Vagina (tissue), 2 donors: ENCODE measurements around the gene GLP2R. TPM values are rescaled to one million over a fixed set of nuclear protein-coding genes. Genes with fewer than 3 reads are reported as not detected.

Source experiments
- DNase-seq, 2 donors: peaks; one replicate each; pipeline ENCODE4 v3.0.0-alpha.2; 2017; ENCODE audit errors: extremely low spot score in 2 of 2
- H3K27ac ChIP-seq: fragments of 200-600 bp; sonication (generic); one replicate; pipeline ENCODE4 v1.5.1; 2019
- H3K27me3 ChIP-seq: fragments of 200-600 bp; sonication (generic); one replicate; pipeline ENCODE4 v1.5.1; 2019
- H3K36me3 ChIP-seq, 2 donors: fragments of 200-600 bp; sonication (generic); one replicate each; pipeline ENCODE4 v1.5.1; 2017 to 2019
- H3K4me1 ChIP-seq: fragments of 200-600 bp; sonication (generic); one replicate; pipeline ENCODE4 v1.5.1; 2019
- H3K4me3 ChIP-seq, 2 donors: fragments of 200-600 bp; sonication (generic); 1 replicate in 1 of 2; 2 replicates in 1 of 2; pipeline ENCODE4 v1.5.1; 2016 to 2019
- H3K9me3 ChIP-seq: fragments of 200-600 bp; sonication (generic); one replicate; pipeline ENCODE4 v1.5.1; 2019
- POLR2A ChIP-seq, 2 donors: fragments of 450-650 bp; IDR thresholded peaks; one replicate each; pipeline ENCODE4 v1.6.1; 2017; ENCODE audit warnings: antibody characterized with exemption in 2 of 2, mild to moderate bottlenecking in 2 of 2, moderate library complexity in 2 of 2
- POLR2AphosphoS5 ChIP-seq, 2 donors: sonication (generic); formaldehyde crosslinking; IDR thresholded peaks; one replicate each; pipeline ENCODE4 v1.9.0; 2017; ENCODE audit warnings: antibody characterized with exemption in 2 of 2, mild to moderate bottlenecking in 2 of 2, low read depth in 1 of 2; ENCODE audit not compliant: insufficient read depth in 1 of 2
- intact Hi-C: fragments of 100-400 bp; cut with DNase I; formaldehyde crosslinking; loops from one replicate; pipeline ENCODE4 v1.15.1; 2023
- total RNA-seq: library from RNA; depleted of rRNA; stranded (reverse); fragments of >200 nt; gene quantifications from one replicate; pipeline ENCODE4 v1.2.3, GENCODE V29; 2016
- TF ChIP-seq, protein P1 (sequence below), 3 experiments: fragments of 450-650 bp in 2 of 3; fragments of 200-600 bp in 1 of 3; sonication (generic) in 1 of 3; IDR thresholded peaks; one replicate each; pipeline ENCODE4 v1.5.1; 2017 to 2019; ENCODE audit warnings: antibody characterized with exemption in 3 of 3, mild to moderate bottlenecking in 2 of 3, moderate library complexity in 2 of 3

The GLP2R gene
- total RNA-seq, 1 donor from 2014 or later = 2.9 TPM

DNA sequence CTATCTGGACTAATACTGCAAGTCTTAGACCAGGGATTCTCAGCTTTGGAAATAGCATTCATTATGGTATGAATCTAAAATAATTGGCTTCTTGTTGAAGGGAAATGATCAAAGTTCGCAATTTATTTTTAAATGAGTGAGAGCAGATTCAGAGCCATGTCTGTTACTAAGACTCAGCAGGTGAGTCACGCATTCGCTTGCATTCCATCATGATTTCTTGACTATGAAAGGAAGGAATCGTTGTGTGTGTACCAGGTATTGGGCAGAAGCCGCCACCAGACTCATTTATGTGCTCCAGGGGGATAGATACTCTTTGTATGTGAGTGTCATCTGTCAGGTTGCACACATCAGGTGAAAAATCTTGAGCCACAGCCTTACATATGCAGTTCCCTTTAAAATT is 14.6 kb upstream of the GLP2R start:
- H3K27ac ChIP-seq = no peak overlapping the region
- intact Hi-C loops = no loop called here
- TF ChIP-seq POLR2A (IDR thresholded peaks at IDR 0.05) = no peak
- no peak for TF ChIP-seq POLR2AphosphoS5 (IDR thresholded peaks at IDR 0.05; ENCODE audit: insufficient read depth in 1 of 2, low read depth in 1 of 2)
- TF ChIP-seq, protein P1, sequence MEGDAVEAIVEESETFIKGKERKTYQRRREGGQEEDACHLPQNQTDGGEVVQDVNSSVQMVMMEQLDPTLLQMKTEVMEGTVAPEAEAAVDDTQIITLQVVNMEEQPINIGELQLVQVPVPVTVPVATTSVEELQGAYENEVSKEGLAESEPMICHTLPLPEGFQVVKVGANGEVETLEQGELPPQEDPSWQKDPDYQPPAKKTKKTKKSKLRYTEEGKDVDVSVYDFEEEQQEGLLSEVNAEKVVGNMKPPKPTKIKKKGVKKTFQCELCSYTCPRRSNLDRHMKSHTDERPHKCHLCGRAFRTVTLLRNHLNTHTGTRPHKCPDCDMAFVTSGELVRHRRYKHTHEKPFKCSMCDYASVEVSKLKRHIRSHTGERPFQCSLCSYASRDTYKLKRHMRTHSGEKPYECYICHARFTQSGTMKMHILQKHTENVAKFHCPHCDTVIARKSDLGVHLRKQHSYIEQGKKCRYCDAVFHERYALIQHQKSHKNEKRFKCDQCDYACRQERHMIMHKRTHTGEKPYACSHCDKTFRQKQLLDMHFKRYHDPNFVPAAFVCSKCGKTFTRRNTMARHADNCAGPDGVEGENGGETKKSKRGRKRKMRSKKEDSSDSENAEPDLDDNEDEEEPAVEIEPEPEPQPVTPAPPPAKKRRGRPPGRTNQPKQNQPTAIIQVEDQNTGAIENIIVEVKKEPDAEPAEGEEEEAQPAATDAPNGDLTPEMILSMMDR (IDR thresholded peaks at IDR 0.05) = no peak
- DNase-seq = no peak
- no peaks in the 10 kb centered on the region for H3K9me3 ChIP-seq
- no peaks in the 10 kb centered on the region for H3K4me1 ChIP-seq
- H3K27me3 ChIP-seq = no peaks in the 10 kb centered on the region
- no peak overlapping the region for H3K4me3 ChIP-seq
- no peaks in the 10 kb centered on the region for H3K36me3 ChIP-seq

- intact Hi-C loops = no loop called here
- H3K4me3 ChIP-seq = no peak overlapping the region
- TF ChIP-seq, protein P1 (IDR thresholded peaks at IDR 0.05) = no peak
- TF ChIP-seq POLR2AphosphoS5 (IDR thresholded peaks at IDR 0.05; ENCODE audit: insufficient read depth in 1 of 2, low read depth in 1 of 2) (no peak), POLR2A (IDR thresholded peaks at IDR 0.05) (no peak)
- no peak overlapping the region for H3K27ac ChIP-seq
- no peaks in the 10 kb centered on the region for H3K27me3 ChIP-seq
- no peaks in the 10 kb centered on the region for H3K4me1 ChIP-seq
- H3K36me3 ChIP-seq = no peaks in the 10 kb centered on the region
- no peak for DNase-seq
- H3K9me3 ChIP-seq = no peaks in the 10 kb centered on the region
Observed at GRCh38 chr17:9811537-9811936, 14.2 kb upstream of the GLP2R start.

- H3K4me3 ChIP-seq = no peak overlapping the region
- H3K4me1 ChIP-seq = no peaks in the 10 kb centered on the region
- H3K27ac ChIP-seq = no peak overlapping the region
- no peak for DNase-seq
- intact Hi-C loops = no loop called here
- no peaks in the 10 kb centered on the region for H3K36me3 ChIP-seq
- TF ChIP-seq, protein P1 (IDR thresholded peaks at IDR 0.05) = no peak
- TF ChIP-seq POLR2A (IDR thresholded peaks at IDR 0.05) = no peak
- H3K9me3 ChIP-seq = no peaks in the 10 kb centered on the region
- no peaks in the 10 kb centered on the region for H3K27me3 ChIP-seq
Observed at GRCh38 chr17:9813166-9813565, 12.6 kb upstream of the GLP2R start.

DNA sequence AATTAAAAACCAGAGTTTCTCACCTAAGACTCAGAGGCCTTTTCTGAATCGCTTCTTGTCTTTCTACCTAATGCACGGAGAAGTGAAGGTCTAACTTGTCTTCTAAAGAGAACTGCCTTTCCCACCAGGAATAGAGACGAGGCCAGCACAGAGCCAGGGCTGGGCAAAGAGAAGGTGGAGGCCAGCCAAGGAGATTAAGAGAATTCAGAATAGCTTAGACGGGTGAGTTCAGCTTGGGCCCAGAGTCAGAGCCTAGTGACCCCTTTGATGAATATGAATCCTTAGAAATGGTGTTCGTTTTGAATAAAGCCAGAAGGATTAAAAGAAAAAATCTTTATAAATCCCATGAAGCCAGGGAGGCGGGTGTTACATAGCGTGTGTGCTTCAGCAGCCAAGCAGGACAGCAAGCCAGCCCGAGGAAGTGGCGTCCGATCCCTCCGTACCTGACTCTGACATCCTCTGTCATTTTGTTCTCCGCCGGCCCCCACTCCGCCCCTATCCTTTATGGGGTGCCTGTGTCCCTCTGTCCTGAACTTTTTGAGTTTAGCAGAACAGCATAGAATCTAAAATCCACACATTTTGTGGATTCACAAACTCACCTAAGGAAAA is 11.3 kb upstream of the GLP2R start:
- Histone ChIP-seq H3K36me3 (no peaks in the 10 kb centered on the region), H3K9me3 (no peaks in the 10 kb centered on the region), H3K4me3 (no peak overlapping the region), H3K4me1 (no peaks in the 10 kb centered on the region), H3K27ac (no peak overlapping the region), H3K27me3 (no peaks in the 10 kb centered on the region)
- TF ChIP-seq, protein P1 (IDR thresholded peaks at IDR 0.05) = no peak
- TF ChIP-seq POLR2AphosphoS5 (IDR thresholded peaks at IDR 0.05; ENCODE audit: insufficient read depth in 1 of 2, low read depth in 1 of 2) (no peak), POLR2A (IDR thresholded peaks at IDR 0.05) (no peak)
- intact Hi-C loops = no loop called here
- no peak for DNase-seq

DNA sequence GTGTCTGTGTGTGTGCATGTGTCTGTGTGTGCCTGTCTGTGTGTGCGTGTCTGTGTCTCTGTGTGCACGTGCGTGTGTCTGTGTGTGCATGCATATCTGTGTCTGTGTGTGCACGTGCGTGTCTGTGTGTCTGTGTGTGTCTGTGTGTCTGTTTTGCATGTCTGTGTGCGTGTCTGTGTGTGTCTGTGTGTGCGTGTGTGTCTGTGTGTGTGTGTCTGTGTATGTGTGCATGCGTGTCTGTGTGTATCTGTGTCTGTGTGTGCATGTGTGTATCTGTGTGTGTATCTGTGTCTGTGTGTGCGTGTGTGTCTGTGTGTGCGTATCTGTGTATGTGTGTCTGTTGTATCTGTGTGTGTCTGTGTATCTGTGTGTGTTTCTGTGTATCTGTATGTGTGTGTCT is 9.3 kb upstream of the GLP2R start:
- H3K36me3 ChIP-seq = no peaks in the 10 kb centered on the region
- H3K4me1 ChIP-seq = no peaks in the 10 kb centered on the region
- H3K9me3 ChIP-seq = no peaks in the 10 kb centered on the region
- intact Hi-C loops = no loop called here
- no peak overlapping the region for H3K4me3 ChIP-seq
- no peaks in the 10 kb centered on the region for H3K27me3 ChIP-seq
- TF ChIP-seq, protein P1 (IDR thresholded peaks at IDR 0.05) = no peak
- TF ChIP-seq POLR2A (IDR thresholded peaks at IDR 0.05) = no peak
- TF ChIP-seq POLR2AphosphoS5 (IDR thresholded peaks at IDR 0.05; ENCODE audit: insufficient read depth in 1 of 2, low read depth in 1 of 2) = no peak
- no peak for DNase-seq
- no peak overlapping the region for H3K27ac ChIP-seq
